T1000 (cell line): ENCODE measurements around the gene PTPN3.

Experiments
- DNase-seq: peaks from one replicate; lab custom pipeline; 2025; ENCODE audit warnings: mixed read lengths; lab: John Stamatoyannopoulos, UW

Gene PTPN3

GRCh38 chr9:109475526-109475925 is 22.6 kb downstream of the PTPN3 start:
- no peak for DNase-seq

- DNase-seq: no peak
Observed at GRCh38 chr9:109474944-109475343, 23.2 kb downstream of the PTPN3 start.

- no peak for DNase-seq
Observed at GRCh38 chr9:109474170-109474569, 23.9 kb downstream of the PTPN3 start.

GRCh38 chr9:109473329-109473728 is 24.8 kb downstream of the PTPN3 start:
- DNase-seq: no peak

GRCh38 chr9:109471475-109472393 is 26.4 kb downstream of the PTPN3 start:
- no peak for DNase-seq

GRCh38 chr9:109469646-109470358 is 28.3 kb downstream of the PTPN3 start:
- DNase-seq: peak; percentile 42

- no peak for DNase-seq
Observed at GRCh38 chr9:109468927-109469326, 29.2 kb downstream of the PTPN3 start.

- DNase-seq: no peak
Observed at GRCh38 chr9:109467936-109468335, 30.2 kb downstream of the PTPN3 start.

GRCh38 chr9:109466623-109467590 is 31.2 kb downstream of the PTPN3 start:
- DNase-seq: no peak

- no peak for DNase-seq
Observed at GRCh38 chr9:109463924-109464625, 34.0 kb downstream of the PTPN3 start.

GRCh38 chr9:109460576-109460975 is 37.5 kb downstream of the PTPN3 start:
- DNase-seq: no peak

- no peak for DNase-seq
Observed at GRCh38 chr9:109459423-109459822, 38.7 kb downstream of the PTPN3 start.

GRCh38 chr9:109458453-109459211 is 39.5 kb downstream of the PTPN3 start:
- DNase-seq: no peak

- DNase-seq: no peak
Observed at GRCh38 chr9:109456811-109457210, 41.3 kb downstream of the PTPN3 start.

GRCh38 chr9:109455861-109456260 is 42.2 kb downstream of the PTPN3 start:
- DNase-seq: no peak

GRCh38 chr9:109455391-109455790 is 42.7 kb downstream of the PTPN3 start:
- DNase-seq: no peak

- DNase-seq: no peak
Observed at GRCh38 chr9:109454601-109455155, 43.4 kb downstream of the PTPN3 start.

- DNase-seq: no peak
Observed at GRCh38 chr9:109454041-109454440, 44.1 kb downstream of the PTPN3 start.

- DNase-seq: peak; percentile 46
Observed at GRCh38 chr9:109453210-109453842, 44.8 kb downstream of the PTPN3 start.

GRCh38 chr9:109452761-109453160 is 45.3 kb downstream of the PTPN3 start:
- no peak for DNase-seq
